Measurements from ENCODE around the gene JUP.

DNA sequence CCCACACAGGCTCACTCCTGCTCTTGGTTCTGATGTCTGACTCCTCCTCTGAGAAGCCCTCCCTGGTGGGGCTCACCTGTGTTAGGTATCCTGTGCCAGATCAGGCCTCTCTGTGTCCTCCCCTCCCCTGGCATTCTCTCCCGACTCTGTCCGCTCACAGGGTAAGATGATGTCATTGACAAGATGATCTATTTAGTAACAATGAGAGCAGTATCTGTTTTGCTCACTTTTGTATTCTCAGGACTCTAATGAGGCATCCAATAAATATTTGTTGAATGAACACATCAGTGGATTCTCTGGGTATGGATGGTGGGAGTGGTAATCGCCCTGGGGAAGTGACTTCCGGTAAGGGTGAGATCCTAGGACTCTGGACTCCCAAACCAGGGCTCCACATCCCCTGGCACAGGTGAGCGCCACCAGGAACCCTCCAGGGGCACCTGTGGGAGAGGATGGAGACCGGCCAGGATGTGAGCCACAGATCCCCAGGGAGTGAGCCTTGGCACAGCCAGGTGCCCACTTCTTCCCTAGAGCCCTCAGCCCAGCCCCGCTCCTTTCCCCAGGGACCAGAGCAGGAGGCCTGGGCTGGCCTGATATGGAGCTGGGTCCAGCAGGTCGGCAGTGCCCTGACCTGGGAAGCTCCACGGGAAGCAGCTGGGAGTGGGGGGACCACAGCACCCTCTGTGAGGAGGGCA, 46.7 kb downstream of the JUP start:
- TF ChIP-seq, protein P1, sequence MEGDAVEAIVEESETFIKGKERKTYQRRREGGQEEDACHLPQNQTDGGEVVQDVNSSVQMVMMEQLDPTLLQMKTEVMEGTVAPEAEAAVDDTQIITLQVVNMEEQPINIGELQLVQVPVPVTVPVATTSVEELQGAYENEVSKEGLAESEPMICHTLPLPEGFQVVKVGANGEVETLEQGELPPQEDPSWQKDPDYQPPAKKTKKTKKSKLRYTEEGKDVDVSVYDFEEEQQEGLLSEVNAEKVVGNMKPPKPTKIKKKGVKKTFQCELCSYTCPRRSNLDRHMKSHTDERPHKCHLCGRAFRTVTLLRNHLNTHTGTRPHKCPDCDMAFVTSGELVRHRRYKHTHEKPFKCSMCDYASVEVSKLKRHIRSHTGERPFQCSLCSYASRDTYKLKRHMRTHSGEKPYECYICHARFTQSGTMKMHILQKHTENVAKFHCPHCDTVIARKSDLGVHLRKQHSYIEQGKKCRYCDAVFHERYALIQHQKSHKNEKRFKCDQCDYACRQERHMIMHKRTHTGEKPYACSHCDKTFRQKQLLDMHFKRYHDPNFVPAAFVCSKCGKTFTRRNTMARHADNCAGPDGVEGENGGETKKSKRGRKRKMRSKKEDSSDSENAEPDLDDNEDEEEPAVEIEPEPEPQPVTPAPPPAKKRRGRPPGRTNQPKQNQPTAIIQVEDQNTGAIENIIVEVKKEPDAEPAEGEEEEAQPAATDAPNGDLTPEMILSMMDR (IDR thresholded peaks at IDR 0.05; ENCODE audit: insufficient read depth, low read length, poor library complexity, severe bottlenecking), result no peak
- no peak for TF ChIP-seq EZH2phosphoT487 (conservative IDR thresholded peaks at IDR 0.05; ENCODE audit: low read length)

All from SU-DHL-6 (cell line).